B cell (primary cell): Measurements from ENCODE around the gene SOCS3. TPM values are rescaled to one million over a fixed set of nuclear protein-coding genes. Genes with fewer than 3 reads are reported as not detected.

Source experiments
- ATAC-seq: fragments of 200-7000 bp; cut with Tn5 transposase; one replicate; pipeline ENCODE4 v1.10.0; 2021; ENCODE audit warnings: low read depth, mild to moderate bottlenecking, moderate number of reproducible peaks, moderate library complexity
- CTCF ChIA-PET: fragments of 350-600 bp; sonication (Branson Sonifier 250); formaldehyde crosslinking; loops from one replicate; lab custom pipeline; 2021; ENCODE audit warnings: antibody characterized with exemption, inconsistent platforms; lab: Charles Lee
- POLR2A ChIA-PET: fragments of 350-600 bp; sonication (Branson Sonifier 250); formaldehyde crosslinking; loops from one replicate; lab custom pipeline; 2021; ENCODE audit warnings: antibody characterized with exemption; lab: Charles Lee
- DNase-seq: peaks from one replicate; pipeline ENCODE4 v3.0.0; 2013
- H2AFZ ChIP-seq: 2 replicates; pipeline ENCODE4 v1.6.1; 2012; ENCODE audit warnings: mild to moderate bottlenecking, low read depth, low read length; ENCODE audit not compliant: insufficient read depth, poor library complexity, severe bottlenecking
- H3K27ac ChIP-seq, 2 donors: 1 replicate in 1 of 2; 2 replicates in 1 of 2; pipeline ENCODE4 v1.5.1; 2012 to 2013; ENCODE audit warnings: low read length in 2 of 2, mild to moderate bottlenecking in 2 of 2, moderate library complexity in 1 of 2
- H3K27me3 ChIP-seq, 4 experiments: fragments of 200-600 bp in 1 of 4; sonication (generic) in 1 of 4; replicated peaks in 1 of 4; 1 replicate in 2 of 4; 2 replicates in 2 of 4; pipeline versions ENCODE4 v1.6.1 to v1.7.0; 2013 to 2016; ENCODE audit warnings: low read length in 3 of 4, mild to moderate bottlenecking in 2 of 4, mixed read lengths in 1 of 4, moderate library complexity in 1 of 4; ENCODE audit not compliant: insufficient read depth in 4 of 4, control insufficient read depth in 3 of 4; ENCODE audit errors: control extremely low read depth in 1 of 4
- H3K36me3 ChIP-seq, 2 experiments: replicated peaks in 1 of 2; 1 replicate in 1 of 2; 2 replicates in 1 of 2; pipeline versions ENCODE4 v1.6.1 to v1.7.1; 2013; ENCODE audit warnings: low read length in 1 of 2; ENCODE audit not compliant: insufficient read depth in 2 of 2, control insufficient read depth in 1 of 2; ENCODE audit errors: control extremely low read depth in 1 of 2, extremely low read depth in 1 of 2
- H3K4me1 ChIP-seq, 2 donors: fragments of 200-600 bp in 1 of 2; sonication (generic) in 1 of 2; 1 replicate in 1 of 2; 2 replicates in 1 of 2; pipeline versions ENCODE4 v1.5.1 to v1.6.1; 2013 to 2017; ENCODE audit warnings: low read length in 2 of 2; ENCODE audit not compliant: control insufficient read depth in 2 of 2, insufficient read depth in 2 of 2
- H3K4me2 ChIP-seq: replicated peaks from 2 replicates; pipeline ENCODE3; 2012; ENCODE audit warnings: mild to moderate bottlenecking, low read depth, low read length; ENCODE audit not compliant: poor library complexity, severe bottlenecking
- H3K4me3 ChIP-seq, 5 experiments: fragments of 200-600 bp in 1 of 5; sonication (generic) in 1 of 5; 1 replicate in 3 of 5; 2 replicates in 2 of 5; pipeline versions ENCODE4 v1.5.1 to v1.7.0; 2011 to 2016; ENCODE audit warnings: low read length in 4 of 5, mild to moderate bottlenecking in 4 of 5, low read depth in 2 of 5, control low read depth in 1 of 5, moderate library complexity in 1 of 5; ENCODE audit not compliant: insufficient read depth in 1 of 5; ENCODE audit errors: control extremely low read depth in 1 of 5, extremely low read depth in 1 of 5
- H3K79me2 ChIP-seq: fragments of 200-600 bp; sonication (generic); one replicate; pipeline ENCODE4 v1.6.0; 2016; ENCODE audit warnings: low read length; ENCODE audit not compliant: control insufficient read depth, insufficient read depth
- H3K9ac ChIP-seq: fragments of 200-600 bp; sonication (generic); 2 replicates; pipeline ENCODE4 v1.6.1; 2017; ENCODE audit warnings: mild to moderate bottlenecking, low read length, moderate library complexity
- H3K9me3 ChIP-seq, 3 donors: one replicate each; pipeline versions ENCODE4 v1.6.1 to v1.7.1; 2013; ENCODE audit warnings: low read length in 2 of 3; ENCODE audit not compliant: control insufficient read depth in 2 of 3, insufficient read depth in 1 of 3; ENCODE audit errors: control extremely low read depth in 1 of 3
- H4K20me1 ChIP-seq: 2 replicates; pipeline ENCODE4 v1.6.0; 2012; ENCODE audit warnings: mild to moderate bottlenecking, low read length; ENCODE audit not compliant: insufficient read depth, control insufficient read depth, poor library complexity, severe bottlenecking
- H3K27ac Mint-ChIP-seq: one replicate; pipeline ENCODE4 v1.8.0; 2021; ENCODE audit warnings: mixed read lengths
- H3K27me3 Mint-ChIP-seq: one replicate; pipeline ENCODE4 v1.8.0; 2021; ENCODE audit warnings: mixed read lengths
- H3K4me1 Mint-ChIP-seq: one replicate; pipeline ENCODE4 v1.8.0; 2021; ENCODE audit warnings: mixed read lengths
- H3K4me3 Mint-ChIP-seq: one replicate; pipeline ENCODE4 v1.8.0; 2021; ENCODE audit warnings: mixed read lengths
- H3K9me3 Mint-ChIP-seq: one replicate; pipeline ENCODE4 v1.8.0; 2022; ENCODE audit warnings: mixed read lengths; ENCODE audit not compliant: insufficient read depth
- EZH2 ChIP-seq: IDR thresholded peaks from 2 replicates; pipeline ENCODE4 v1.6.1; 2012; ENCODE audit warnings: borderline replicate concordance, low read depth, mild to moderate bottlenecking, moderate library complexity, low read length; ENCODE audit not compliant: insufficient read depth, poor library complexity, severe bottlenecking
- WGBS: methylation state at CpG from one replicate; pipeline ENCODE4 v1.1.5; 2013; ENCODE audit warnings: missing lambda C conversion rate; ENCODE audit not compliant: insufficient coverage; 5-methylcytosine and 5-hydroxymethylcytosine counted together
- intact Hi-C: fragments of 100-400 bp; cut with micrococcal nuclease; formaldehyde crosslinking; loops from one replicate; pipeline ENCODE4 v1.10.0; 2022
- polyA plus RNA-seq: library from polyadenylated mRNA; depleted of rRNA; stranded (reverse); fragments of >200 nt; gene quantifications from 2 replicates; pipeline ENCODE4 v1.2.3, GENCODE V29; 2012
- total RNA-seq, 2 donors: library from RNA; stranded (reverse); fragments of 120-200 nt in 1 of 2; gene quantifications; 1 replicate in 1 of 2; 2 replicates in 1 of 2; pipeline versions ENCODE4 v1.2.3 to v1.2.4, GENCODE V29; 2013 to 2022
- TF ChIP-seq, protein P1 (sequence below): fragments of 200-600 bp; IDR thresholded peaks from one replicate; pipeline ENCODE4 v1.8.0; 2022; ENCODE audit warnings: antibody characterized with exemption, mild to moderate bottlenecking

The SOCS3 gene
- total and polyA plus RNA-seq, 2 donors (not counting 1 experiment from before 2014, with no cell fraction given) = 41.8 to 67.6 TPM

DNA sequence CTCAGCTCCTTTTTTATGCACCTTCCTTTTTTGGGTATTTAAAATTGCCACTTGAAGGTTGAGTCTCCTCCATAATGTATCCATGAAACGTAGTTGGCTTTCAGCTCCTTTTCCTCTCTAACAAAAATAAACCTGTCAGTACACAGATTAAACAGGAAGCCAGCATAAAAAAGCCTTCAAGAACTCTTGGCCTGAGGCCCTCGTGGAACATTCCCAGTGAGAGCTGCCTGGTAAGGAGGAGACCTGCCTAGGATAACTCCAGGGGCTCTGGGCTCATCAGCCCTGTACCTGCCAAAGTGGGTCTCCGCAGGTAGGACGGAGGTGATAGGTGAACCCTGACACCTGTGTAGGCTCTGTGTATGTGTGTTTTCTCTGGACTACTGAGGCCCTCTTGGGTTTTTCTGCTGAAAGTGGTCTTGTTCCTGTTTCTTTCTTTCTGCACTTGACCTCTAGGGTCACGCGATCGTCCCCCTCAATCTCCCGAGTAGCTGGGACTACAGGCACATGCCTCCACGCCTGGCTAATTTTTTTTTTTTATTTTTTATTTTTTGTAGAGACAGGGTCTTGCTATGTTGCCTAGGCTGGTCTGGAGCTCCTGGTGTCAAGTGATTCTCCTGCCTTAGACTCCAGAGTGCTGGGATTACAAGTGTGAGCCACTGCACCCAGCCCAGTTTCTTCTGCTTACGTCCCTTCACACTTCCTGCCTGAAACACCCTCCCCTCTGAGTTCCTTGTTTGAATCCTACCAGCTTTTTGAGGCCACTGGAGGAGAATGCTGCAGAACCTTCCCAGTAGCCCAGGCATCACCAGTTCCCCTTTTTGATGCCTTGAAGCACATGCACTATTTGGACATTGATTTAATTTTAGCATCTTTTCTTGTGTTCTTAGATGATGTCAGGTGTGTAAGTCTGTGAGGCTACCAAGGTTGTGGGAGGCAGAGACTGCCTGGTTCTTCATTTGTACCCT, 28.4 kb upstream of the SOCS3 start:
- POLR2A ChIA-PET = interaction anchor here (0.6 kb wide), 1 partner anchor 91 kb away, joined by 4 read pairs; no protein-coding TSS in a partner anchor
- Histone ChIP-seq H3K27ac (peak overlapping the region; percentile 58 to 85), H3K9ac (peak overlapping the region; percentile 6), H3K79me2 (peaks cover 98% of the 10 kb centered on the region), H3K4me3 (no peak overlapping the region), H4K20me1 (peaks cover 91% of the 10 kb centered on the region), H3K4me1 (peaks cover 48 to 64% of the 10 kb centered on the region in 2 donors), H3K27me3 (no peaks in the 10 kb centered on the region), H2AFZ (no peak overlapping the region), H3K9me3 (no peaks in the 10 kb centered on the region), H3K36me3 (peaks cover 0 to 20% of the 10 kb centered on the region in 2 experiments), H3K4me2 (peak overlapping the region; percentile 46)
- H3K4me3 Mint-ChIP-seq = peak overlapping the region; percentile 62
- ATAC-seq = peak; percentile 62
- peak overlapping the region; percentile 83 for H3K27ac Mint-ChIP-seq
- 30% methylated on average over 6 of the region's 10 CpGs for WGBS
- DNase-seq = peak; percentile 78
- TF ChIP-seq EZH2 = no peak
- H3K4me1 Mint-ChIP-seq = peaks cover 63% of the 10 kb centered on the region
- H3K9me3 Mint-ChIP-seq = no peaks in the 10 kb centered on the region
- H3K27me3 Mint-ChIP-seq = no peaks in the 10 kb centered on the region
- intact Hi-C loops = loop anchor here (2.0 kb wide), 1 partner anchor 27 kb away; the partner anchor contains the start of gene SOCS3
- CTCF ChIA-PET = interaction anchor here (0.5 to 1.1 kb wide), 9 partner anchors 9 to 1301 kb away, joined by 3 to 5 read pairs (median 3); partner anchors contain the start of gene PGS1

DNA sequence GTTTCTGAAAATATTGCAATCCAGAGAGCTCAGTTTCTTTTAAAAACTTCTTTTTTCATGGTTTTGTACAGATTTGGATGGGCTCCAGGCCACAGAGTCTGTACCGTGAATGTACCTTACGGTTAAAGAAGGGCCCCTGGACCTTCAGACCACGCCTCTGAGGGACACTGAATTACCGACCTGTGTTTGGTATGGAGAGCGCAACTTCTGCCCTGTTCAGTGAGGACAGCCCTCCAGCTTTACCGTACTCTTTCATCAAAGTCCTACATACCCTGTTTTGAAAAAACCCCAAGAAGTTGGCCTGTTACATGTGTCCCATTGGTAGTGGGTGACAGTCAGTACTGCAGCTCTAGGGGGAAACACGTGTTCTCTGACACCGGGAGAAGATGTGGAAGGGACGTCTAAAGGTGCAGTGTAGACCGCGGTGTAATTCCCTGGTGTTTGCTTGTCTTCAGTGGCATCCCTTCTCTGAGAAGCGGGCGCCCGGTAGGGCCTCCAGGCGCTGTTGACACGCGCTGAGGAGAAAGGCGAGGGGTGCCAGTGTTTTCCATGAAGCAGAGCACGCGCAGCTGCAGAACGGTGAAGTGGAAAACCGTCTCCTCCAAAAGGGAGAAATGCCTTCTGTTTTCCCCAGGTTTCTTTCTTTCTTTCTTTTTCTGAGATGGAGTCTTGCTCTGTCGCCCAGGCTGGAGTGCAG, 24.8 kb upstream of the SOCS3 start:
- intact Hi-C loops = loop anchor here (5.0 kb wide), 1 partner anchor 33 kb away; no protein-coding TSS in a partner anchor
- WGBS = 70% methylated on average over 20 of the region's 23 CpGs
- peak overlapping the region; percentile 30 for H3K9ac ChIP-seq
- peaks cover 63 to 78% of the 10 kb centered on the region in 2 donors for H3K4me1 ChIP-seq
- peak overlapping the region; percentile 28 to 78 for H3K27ac ChIP-seq
- no peaks in the 10 kb centered on the region for H3K27me3 ChIP-seq
- Mint-ChIP-seq H3K27me3 (no peaks in the 10 kb centered on the region), H3K27ac (peak overlapping the region; percentile 71), H3K9me3 (no peaks in the 10 kb centered on the region), H3K4me3 (peak overlapping the region; percentile 62), H3K4me1 (peaks cover 77% of the 10 kb centered on the region)
- no peaks in the 10 kb centered on the region for H3K9me3 ChIP-seq
- H2AFZ ChIP-seq = peak overlapping the region; percentile 16
- POLR2A ChIA-PET = no interaction called here
- peaks cover 98% of the 10 kb centered on the region for H3K79me2 ChIP-seq
- peaks cover 0 to 6% of the 10 kb centered on the region in 2 experiments for H3K36me3 ChIP-seq
- TF ChIP-seq, protein P1, sequence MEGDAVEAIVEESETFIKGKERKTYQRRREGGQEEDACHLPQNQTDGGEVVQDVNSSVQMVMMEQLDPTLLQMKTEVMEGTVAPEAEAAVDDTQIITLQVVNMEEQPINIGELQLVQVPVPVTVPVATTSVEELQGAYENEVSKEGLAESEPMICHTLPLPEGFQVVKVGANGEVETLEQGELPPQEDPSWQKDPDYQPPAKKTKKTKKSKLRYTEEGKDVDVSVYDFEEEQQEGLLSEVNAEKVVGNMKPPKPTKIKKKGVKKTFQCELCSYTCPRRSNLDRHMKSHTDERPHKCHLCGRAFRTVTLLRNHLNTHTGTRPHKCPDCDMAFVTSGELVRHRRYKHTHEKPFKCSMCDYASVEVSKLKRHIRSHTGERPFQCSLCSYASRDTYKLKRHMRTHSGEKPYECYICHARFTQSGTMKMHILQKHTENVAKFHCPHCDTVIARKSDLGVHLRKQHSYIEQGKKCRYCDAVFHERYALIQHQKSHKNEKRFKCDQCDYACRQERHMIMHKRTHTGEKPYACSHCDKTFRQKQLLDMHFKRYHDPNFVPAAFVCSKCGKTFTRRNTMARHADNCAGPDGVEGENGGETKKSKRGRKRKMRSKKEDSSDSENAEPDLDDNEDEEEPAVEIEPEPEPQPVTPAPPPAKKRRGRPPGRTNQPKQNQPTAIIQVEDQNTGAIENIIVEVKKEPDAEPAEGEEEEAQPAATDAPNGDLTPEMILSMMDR = no peak
- peaks cover 77% of the 10 kb centered on the region for H4K20me1 ChIP-seq
- no peak for ATAC-seq
- no peak overlapping the region for H3K4me3 ChIP-seq
- no peak for DNase-seq
- CTCF ChIA-PET = interaction anchor here (1.4 kb wide), 1 partner anchor 38 kb away, joined by 4 read pairs; no protein-coding TSS in a partner anchor
- H3K4me2 ChIP-seq = peak overlapping the region; percentile 60
